Astrocyte (in vitro differentiated cells and primary cell): ENCODE measurements around the gene SPATC1L.

Source experiments
- EZH2 ChIP-seq: IDR thresholded peaks from 2 replicates; pipeline ENCODE4 v1.6.1; 2012; ENCODE audit warnings: mild to moderate bottlenecking, low read length, inconsistent platforms; ENCODE audit not compliant: insufficient read depth
- TF ChIP-seq, protein P1 (sequence below): IDR thresholded peaks from 2 replicates; pipeline ENCODE4 v1.5.1; 2011; ENCODE audit warnings: low read depth, mild to moderate bottlenecking, inconsistent platforms, low read length, moderate library complexity; ENCODE audit not compliant: insufficient read depth

DNA sequence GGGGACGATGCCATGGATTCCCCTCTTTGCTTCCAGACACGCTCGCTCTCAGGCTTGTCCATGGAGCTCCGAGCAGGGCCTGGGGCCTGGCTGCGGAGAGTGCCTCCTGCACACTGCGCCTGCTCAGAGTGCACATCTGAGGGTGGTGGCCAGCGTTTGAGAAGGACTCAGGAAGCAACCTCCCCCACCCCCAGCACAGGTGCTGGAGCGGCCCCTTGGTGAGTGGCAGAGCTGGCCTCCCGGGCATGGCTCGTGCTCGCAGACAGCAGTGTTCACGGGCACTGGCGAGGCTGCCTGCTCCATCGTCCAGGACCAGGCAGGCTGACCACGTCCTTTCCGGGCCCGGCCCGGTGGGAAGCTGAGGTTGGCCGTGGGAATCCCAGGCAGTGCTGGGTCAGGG, 2.8 kb downstream of the SPATC1L start:
- TF ChIP-seq, protein P1, sequence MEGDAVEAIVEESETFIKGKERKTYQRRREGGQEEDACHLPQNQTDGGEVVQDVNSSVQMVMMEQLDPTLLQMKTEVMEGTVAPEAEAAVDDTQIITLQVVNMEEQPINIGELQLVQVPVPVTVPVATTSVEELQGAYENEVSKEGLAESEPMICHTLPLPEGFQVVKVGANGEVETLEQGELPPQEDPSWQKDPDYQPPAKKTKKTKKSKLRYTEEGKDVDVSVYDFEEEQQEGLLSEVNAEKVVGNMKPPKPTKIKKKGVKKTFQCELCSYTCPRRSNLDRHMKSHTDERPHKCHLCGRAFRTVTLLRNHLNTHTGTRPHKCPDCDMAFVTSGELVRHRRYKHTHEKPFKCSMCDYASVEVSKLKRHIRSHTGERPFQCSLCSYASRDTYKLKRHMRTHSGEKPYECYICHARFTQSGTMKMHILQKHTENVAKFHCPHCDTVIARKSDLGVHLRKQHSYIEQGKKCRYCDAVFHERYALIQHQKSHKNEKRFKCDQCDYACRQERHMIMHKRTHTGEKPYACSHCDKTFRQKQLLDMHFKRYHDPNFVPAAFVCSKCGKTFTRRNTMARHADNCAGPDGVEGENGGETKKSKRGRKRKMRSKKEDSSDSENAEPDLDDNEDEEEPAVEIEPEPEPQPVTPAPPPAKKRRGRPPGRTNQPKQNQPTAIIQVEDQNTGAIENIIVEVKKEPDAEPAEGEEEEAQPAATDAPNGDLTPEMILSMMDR, result no peak
- no peak for TF ChIP-seq EZH2
